Kidney (tissue), 14 donors: Measurements from ENCODE around the gene ARV1. TPM values are rescaled to one million over a fixed set of nuclear protein-coding genes. Genes with fewer than 3 reads are reported as not detected.
A peak's percentile ranks its signal among the peaks of the same experiment; 100 is the strongest.

ENCODE experiments used
- DNase-seq, 5 donors: peaks; one replicate each; pipeline ENCODE4 v3.0.0-alpha.2; 2013 to 2020
- FAIRE-seq: peaks from 2 replicates; lab custom pipeline; 2012; peaks lifted over from hg19 to GRCh38; lab: Jason Lieb, UNC
- H3K27ac ChIP-seq, 2 donors: one replicate each; pipeline ENCODE4 v1.7.0; 2013; ENCODE audit warnings: low read depth in 2 of 2, low read length in 2 of 2, inconsistent platforms in 1 of 2
- H3K27me3 ChIP-seq: one replicate; pipeline ENCODE4 v1.7.1; 2013; ENCODE audit warnings: low read length, inconsistent platforms; ENCODE audit not compliant: control insufficient read depth, insufficient read depth
- H3K36me3 ChIP-seq, 3 donors: one replicate each; pipeline versions ENCODE4 v1.7.0 to v1.7.1; 2013; ENCODE audit warnings: low read length in 3 of 3, control low read depth in 1 of 3, inconsistent platforms in 1 of 3; ENCODE audit not compliant: insufficient read depth in 3 of 3, control insufficient read depth in 2 of 3
- H3K4me1 ChIP-seq, 3 donors: one replicate each; pipeline versions ENCODE4 v1.7.0 to v1.7.1; 2013; ENCODE audit warnings: low read length in 3 of 3, inconsistent platforms in 1 of 3, low read depth in 1 of 3; ENCODE audit not compliant: control insufficient read depth in 2 of 3, insufficient read depth in 2 of 3
- H3K4me3 ChIP-seq, 3 donors: one replicate each; pipeline versions ENCODE4 v1.7.0 to v1.8.1; 2013; ENCODE audit warnings: low read length in 3 of 3, control low read depth in 1 of 3, inconsistent platforms in 1 of 3
- H3K9ac ChIP-seq, 3 donors: one replicate each; pipeline versions ENCODE4 v1.7.0 to v1.7.1; 2013; ENCODE audit warnings: low read length in 3 of 3, control low read depth in 1 of 3, inconsistent platforms in 1 of 3
- H3K9me3 ChIP-seq, 3 donors: one replicate each; pipeline versions ENCODE4 v1.7.0 to v1.7.1; 2013; ENCODE audit warnings: low read length in 3 of 3, control low read depth in 1 of 3, inconsistent platforms in 1 of 3; ENCODE audit not compliant: control insufficient read depth in 2 of 3, insufficient read depth in 1 of 3
- CTCF ChIP-seq: IDR thresholded peaks from 3 replicates; pipeline ENCODE4 v1.5.1; 2012; ENCODE audit warnings: mild to moderate bottlenecking, moderate library complexity, borderline replicate concordance; ENCODE audit not compliant: insufficient read depth; ENCODE audit errors: extremely low read depth
- intact Hi-C: fragments of 100-400 bp; cut with DNase I; formaldehyde crosslinking; loops from one replicate; pipeline ENCODE4 v1.11.1; 2022
- polyA plus RNA-seq: library from polyadenylated mRNA; stranded (reverse); fragments of 350-450 nt; fragmentation: Illumina TruSeq; extraction: RNeasy Lipid Tissue Mini Kit (QIAGEN cat#74804); gene quantifications from one replicate; pipeline ENCODE4 v1.2.3, GENCODE V29; 2014; ENCODE audit warnings: low read depth, low replicate concordance; ENCODE audit not compliant: insufficient read depth
- total RNA-seq: library from RNA; stranded (reverse); fragmentation: NEBNext Ultra II Directional; extraction: Animal tissue kit (Norgen Biotek cat#: 25700); gene quantifications from one replicate; pipeline ENCODE4 v1.2.1, GENCODE V29; 2021
- donor health status: control.
- donor health status: control.
- donor health status: control.
- donor health status: control.
- donor health status: control.
- donor health status: DM: yes; HTN: yes; CAD: no.
- donor health status: Normal renal cell carcinoma (clear cell type).

The ARV1 gene
- total and polyA plus RNA-seq, 2 donors from 2014 or later = 21.1 to 38.5 TPM

- Histone ChIP-seq H3K9me3 (no peaks in the 10 kb centered on the region), H3K9ac (no peak overlapping the region), H3K27me3 (no peaks in the 10 kb centered on the region), H3K4me3 (no peak overlapping the region), H3K36me3 (no peaks in the 10 kb centered on the region), H3K4me1 (peaks cover 0 to 5% (median 0%) of the 10 kb centered on the region in 3 donors), H3K27ac (no peak overlapping the region)
- peak in 1 of 5 donors; percentile 77 for DNase-seq
- intact Hi-C loops = no loop called here
- no peak for TF ChIP-seq CTCF
- FAIRE-seq = no peak
Observed at GRCh38 chr1:231036416-231036815, 57.5 kb downstream of the ARV1 start.

GRCh38 chr1:231037585-231038517 is 59.0 kb downstream of the ARV1 start:
- H3K36me3 ChIP-seq = no peaks in the 10 kb centered on the region
- H3K4me3 ChIP-seq = no peak overlapping the region
- no peaks in the 10 kb centered on the region for H3K27me3 ChIP-seq
- no peak overlapping the region for H3K9ac ChIP-seq
- FAIRE-seq (no peak), DNase-seq (peak in 2 of 5 donors; percentile 22 to 31)
- intact Hi-C loops = no loop called here
- TF ChIP-seq CTCF = no peak
- peaks cover 0 to 5% (median 0%) of the 10 kb centered on the region in 3 donors for H3K4me1 ChIP-seq
- H3K9me3 ChIP-seq = no peaks in the 10 kb centered on the region
- H3K27ac ChIP-seq = no peak overlapping the region

GRCh38 chr1:231039161-231040018 is 60.5 kb downstream of the ARV1 start:
- H3K36me3 ChIP-seq = no peaks in the 10 kb centered on the region
- H3K27me3 ChIP-seq = no peaks in the 10 kb centered on the region
- intact Hi-C loops = no loop called here
- DNase-seq = peak; percentile 42 to 80 (median 66)
- TF ChIP-seq CTCF = no peak
- H3K27ac ChIP-seq = no peak overlapping the region
- H3K4me1 ChIP-seq = peaks cover 0 to 5% (median 0%) of the 10 kb centered on the region in 3 donors
- no peak for FAIRE-seq
- peak overlapping the region in 2 of 3 donors; percentile 11 to 58 for H3K9ac ChIP-seq
- H3K4me3 ChIP-seq = peak overlapping the region; percentile 8 to 68 (median 50)
- peaks cover 0 to under 1% (median 0%) of the 10 kb centered on the region in 3 donors for H3K9me3 ChIP-seq
